IPS-18a (cell line): Measurements from ENCODE around the gene IP6K2.
"Not testable (repeated sequence)": the region's sequence is repeated elsewhere in the genome, so short reads cannot be mapped to it uniquely, and the experiment has no call there.

Experiments used
- H3K27ac ChIP-seq: one replicate; pipeline ENCODE4 v1.5.1; 2013; ENCODE audit warnings: low read length
- H3K27me3 ChIP-seq: one replicate; pipeline ENCODE4 v1.6.1; 2013; ENCODE audit warnings: mild to moderate bottlenecking, low read length; ENCODE audit not compliant: control insufficient read depth, insufficient read depth
- H3K36me3 ChIP-seq: one replicate; pipeline ENCODE4 v1.6.1; 2013; ENCODE audit warnings: low read depth, low read length; ENCODE audit not compliant: control insufficient read depth
- H3K4me1 ChIP-seq: one replicate; pipeline ENCODE4 v1.6.1; 2013; ENCODE audit warnings: low read depth, low read length; ENCODE audit not compliant: control insufficient read depth
- H3K4me3 ChIP-seq: one replicate; pipeline ENCODE4 v1.5.1; 2013; ENCODE audit warnings: low read length
- H3K9ac ChIP-seq: one replicate; pipeline ENCODE4 v1.6.1; 2013; ENCODE audit warnings: mild to moderate bottlenecking, low read length, moderate library complexity
- H3K9me3 ChIP-seq: one replicate; pipeline ENCODE4 v1.6.1; 2013; ENCODE audit warnings: low read depth, low read length; ENCODE audit not compliant: control insufficient read depth

Gene IP6K2

GRCh38 chr3:48741226-48741625 lies 24.2 kb upstream of the IP6K2 start:
- H3K27me3 ChIP-seq, H3K9ac ChIP-seq, H3K4me1 ChIP-seq, H3K4me3 ChIP-seq, H3K27ac ChIP-seq, H3K36me3 ChIP-seq, H3K9me3 ChIP-seq: not testable (repeated sequence)

DNA sequence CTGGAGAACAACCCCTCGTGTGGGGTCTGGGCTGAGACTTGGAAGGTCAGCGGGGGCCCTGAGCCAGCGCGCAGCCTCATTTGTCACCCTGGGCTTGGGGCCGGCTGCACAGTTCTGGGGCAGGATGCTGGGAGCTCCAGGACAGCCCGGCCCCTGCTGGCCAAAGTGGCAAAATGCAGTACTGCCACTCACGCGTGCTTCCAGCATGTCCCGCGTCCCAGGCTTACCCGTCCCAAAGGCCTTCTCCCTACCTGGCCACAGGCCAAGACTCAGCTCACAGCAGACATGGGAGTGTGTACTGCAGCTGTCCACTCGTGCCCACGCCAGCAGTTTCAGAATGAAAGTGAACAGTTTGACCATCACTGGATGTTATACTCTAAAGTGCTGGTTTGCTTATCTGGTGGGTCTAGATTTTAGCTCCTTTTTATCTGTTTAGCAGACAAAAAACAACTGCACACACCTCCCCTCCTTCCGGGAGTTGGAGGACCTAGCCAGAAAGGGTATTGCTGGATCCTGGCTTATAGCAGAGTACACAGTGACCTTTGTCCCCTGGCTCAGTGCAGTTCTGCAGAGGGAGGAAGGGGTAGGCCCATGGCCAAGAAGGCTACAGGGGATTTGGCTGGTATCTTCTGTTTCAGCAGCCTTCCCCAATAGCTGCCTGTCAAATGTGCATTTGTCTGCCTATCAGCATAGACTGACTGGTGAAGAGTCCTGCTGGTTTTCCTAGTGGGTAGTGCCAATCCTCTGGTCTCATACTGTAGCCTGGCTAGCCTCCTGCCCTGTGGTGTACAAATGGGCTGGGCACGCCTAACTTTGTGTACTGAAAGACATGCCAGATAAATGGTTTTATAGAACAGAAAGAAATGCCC lies 23.2 kb upstream of the IP6K2 start:
- Histone ChIP-seq H3K27ac (no peak overlapping the region), H3K27me3 (no peaks in the 10 kb centered on the region), H3K4me1 (no peaks in the 10 kb centered on the region), H3K9me3 (no peaks in the 10 kb centered on the region), H3K9ac (no peak overlapping the region), H3K4me3 (no peak overlapping the region), H3K36me3 (no peaks in the 10 kb centered on the region)

DNA sequence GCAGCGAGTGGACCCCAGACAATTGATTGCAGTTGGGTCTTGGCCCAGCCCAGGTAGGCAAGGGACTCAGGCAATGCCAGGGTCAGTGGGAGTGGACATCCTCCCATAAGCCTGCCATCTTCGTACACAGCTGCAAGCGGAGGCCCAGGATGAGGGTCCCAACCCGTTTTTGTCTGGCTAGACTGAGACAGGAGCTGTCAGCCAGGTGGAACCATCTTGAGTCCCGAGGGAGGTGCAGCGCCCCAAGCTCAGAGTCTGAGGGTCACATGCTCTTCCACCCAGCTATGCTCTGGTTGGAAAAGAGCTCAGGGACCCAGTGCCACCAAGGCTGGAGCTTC lies 22.6 kb upstream of the IP6K2 start:
- Histone ChIP-seq H3K27ac (no peak overlapping the region), H3K4me3 (no peak overlapping the region), H3K36me3 (no peaks in the 10 kb centered on the region), H3K9me3 (no peaks in the 10 kb centered on the region), H3K9ac (no peak overlapping the region), H3K4me1 (no peaks in the 10 kb centered on the region), H3K27me3 (no peaks in the 10 kb centered on the region)

- Histone ChIP-seq H3K36me3 (no peaks in the 10 kb centered on the region), H3K9me3 (no peaks in the 10 kb centered on the region), H3K27me3 (no peaks in the 10 kb centered on the region), H3K4me3 (no peak overlapping the region), H3K27ac (no peak overlapping the region), H3K4me1 (no peaks in the 10 kb centered on the region), H3K9ac (no peak overlapping the region)
These were observed 22.1 kb upstream of the IP6K2 start for GRCh38 chr3:48738926-48739616.

DNA sequence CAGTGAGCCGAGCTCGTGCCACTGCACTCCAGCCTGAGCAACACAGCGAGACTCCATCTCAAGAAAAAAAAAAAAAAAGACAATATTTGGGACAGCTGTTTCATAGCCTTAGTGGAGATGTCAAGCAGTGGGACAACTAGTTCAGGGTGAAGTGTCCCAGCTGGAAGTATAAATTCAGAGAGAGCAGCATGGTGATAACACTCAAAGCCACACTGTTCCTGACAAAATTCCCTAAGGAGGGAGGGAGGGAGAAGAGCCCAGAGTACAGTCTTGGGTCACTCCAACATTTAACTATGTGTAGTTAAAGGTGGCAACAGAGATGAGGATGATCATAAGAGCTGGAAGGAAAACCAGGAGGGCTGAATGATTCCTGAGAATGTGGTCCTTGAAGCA lies 21.1 kb upstream of the IP6K2 start:
- no peaks in the 10 kb centered on the region for H3K9me3 ChIP-seq
- H3K9ac ChIP-seq = no peak overlapping the region
- H3K27ac ChIP-seq = no peak overlapping the region
- no peaks in the 10 kb centered on the region for H3K36me3 ChIP-seq
- no peaks in the 10 kb centered on the region for H3K27me3 ChIP-seq
- no peak overlapping the region for H3K4me3 ChIP-seq
- no peaks in the 10 kb centered on the region for H3K4me1 ChIP-seq

DNA sequence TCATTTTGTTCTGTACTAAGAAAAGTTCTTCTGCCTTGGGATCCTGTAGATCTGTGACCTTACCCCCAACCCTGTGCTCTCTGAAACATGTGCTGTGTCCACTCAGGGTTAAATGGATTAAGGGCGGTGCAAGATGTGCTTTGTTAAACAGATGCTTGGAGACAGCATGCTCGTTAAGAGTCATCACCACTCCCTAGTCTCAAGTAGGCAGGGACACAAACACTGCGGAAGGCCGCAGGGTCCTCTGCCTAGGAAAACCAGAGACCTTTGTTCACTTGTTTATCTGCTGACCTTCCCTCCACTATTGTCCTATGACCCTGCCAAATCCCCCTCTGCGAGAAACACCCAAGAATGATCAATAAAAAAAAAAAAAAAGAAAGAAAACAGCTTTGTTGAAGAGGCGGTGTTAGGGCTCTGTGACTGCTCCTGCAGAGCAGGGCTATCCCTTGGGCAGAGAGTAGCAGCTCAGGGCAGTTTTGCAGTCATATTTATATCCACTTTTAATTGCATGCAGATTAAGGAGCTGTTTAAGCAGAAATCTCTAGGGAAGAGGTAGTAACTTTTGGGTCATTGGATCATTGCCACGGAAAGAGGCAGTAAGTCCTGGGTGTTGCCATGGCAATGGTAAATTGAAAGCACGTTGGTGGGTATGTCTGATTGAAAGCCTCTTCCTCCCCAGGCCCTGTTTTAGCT lies 18.2 kb upstream of the IP6K2 start:
- H3K4me3 ChIP-seq, H3K4me1 ChIP-seq, H3K27ac ChIP-seq, H3K9ac ChIP-seq, H3K9me3 ChIP-seq, H3K27me3 ChIP-seq, H3K36me3 ChIP-seq: not testable (repeated sequence)

DNA sequence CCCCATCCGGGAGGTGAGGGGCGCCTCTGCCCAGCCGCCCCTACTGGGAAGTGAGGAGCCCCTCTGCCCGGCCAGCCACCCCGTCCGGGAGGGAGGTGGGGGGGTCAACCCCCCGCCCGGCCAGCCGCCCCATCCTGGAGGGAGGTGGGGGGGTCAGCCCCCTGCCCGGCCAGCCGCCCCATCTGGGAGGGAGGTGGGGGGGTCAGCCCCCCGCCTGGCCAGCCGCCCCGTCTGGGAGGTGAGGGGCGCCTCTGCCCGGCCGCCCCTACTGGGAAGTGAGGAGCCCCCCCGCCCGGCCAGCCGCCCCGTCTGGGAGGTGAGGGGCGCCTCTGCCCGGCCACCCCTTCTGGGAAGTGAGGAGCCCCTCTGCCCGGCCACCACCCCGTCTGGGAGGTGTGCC lies 17.5 kb upstream of the IP6K2 start:
- H3K27me3 ChIP-seq, H3K27ac ChIP-seq, H3K4me1 ChIP-seq, H3K9me3 ChIP-seq, H3K4me3 ChIP-seq, H3K36me3 ChIP-seq, H3K9ac ChIP-seq: not testable (repeated sequence)

DNA sequence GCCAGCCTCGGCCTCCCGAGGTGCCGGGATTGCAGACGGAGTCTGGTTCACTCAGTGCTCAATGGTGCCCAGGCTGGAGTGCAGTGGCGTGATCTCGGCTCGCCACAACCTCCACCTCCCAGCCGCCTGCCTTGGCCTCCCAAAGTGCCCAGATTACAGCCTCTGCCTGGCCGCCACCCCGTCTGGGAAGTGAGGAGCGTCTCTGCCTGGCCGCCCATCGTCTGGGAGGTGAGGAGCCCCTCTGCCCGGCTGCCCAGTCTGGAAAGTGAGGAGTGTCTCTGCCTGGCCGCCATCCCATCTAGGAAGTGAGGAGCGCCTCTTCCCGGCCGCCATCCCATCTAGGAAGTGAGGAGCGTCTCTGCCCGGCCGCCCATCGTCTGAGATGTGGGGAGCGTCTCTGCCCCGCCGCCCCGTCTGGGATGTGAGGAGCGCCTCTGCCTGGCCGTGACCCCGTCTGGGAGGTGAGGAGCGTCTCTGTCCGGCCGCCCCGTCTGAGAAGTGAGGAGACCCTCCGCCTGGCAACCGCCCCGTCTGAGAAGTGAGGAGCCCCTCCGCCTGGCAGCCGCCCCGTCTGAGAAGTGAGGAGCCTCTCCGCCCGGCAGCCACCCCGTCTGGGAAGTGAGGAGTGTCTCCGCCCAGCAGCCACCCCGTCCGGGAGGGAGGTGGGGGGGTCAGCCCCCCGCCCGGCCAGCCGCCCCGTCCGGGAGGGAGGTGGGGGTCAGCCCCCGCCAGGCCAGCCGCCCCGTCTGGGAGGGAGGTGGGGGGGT lies 16.9 kb upstream of the IP6K2 start:
- not testable (repeated sequence) for H3K27me3 ChIP-seq, H3K4me3 ChIP-seq, H3K4me1 ChIP-seq, H3K27ac ChIP-seq, H3K9ac ChIP-seq, H3K9me3 ChIP-seq, H3K36me3 ChIP-seq

- H3K36me3 ChIP-seq = no peaks in the 10 kb centered on the region
- no peak overlapping the region for H3K9ac ChIP-seq
- H3K9me3 ChIP-seq = no peaks in the 10 kb centered on the region
- H3K4me1 ChIP-seq = no peaks in the 10 kb centered on the region
- no peak overlapping the region for H3K27ac ChIP-seq
- no peak overlapping the region for H3K4me3 ChIP-seq
- peaks cover 3% of the 10 kb centered on the region for H3K27me3 ChIP-seq
These were observed 10.5 kb upstream of the IP6K2 start for GRCh38 chr3:48727511-48727910.

DNA sequence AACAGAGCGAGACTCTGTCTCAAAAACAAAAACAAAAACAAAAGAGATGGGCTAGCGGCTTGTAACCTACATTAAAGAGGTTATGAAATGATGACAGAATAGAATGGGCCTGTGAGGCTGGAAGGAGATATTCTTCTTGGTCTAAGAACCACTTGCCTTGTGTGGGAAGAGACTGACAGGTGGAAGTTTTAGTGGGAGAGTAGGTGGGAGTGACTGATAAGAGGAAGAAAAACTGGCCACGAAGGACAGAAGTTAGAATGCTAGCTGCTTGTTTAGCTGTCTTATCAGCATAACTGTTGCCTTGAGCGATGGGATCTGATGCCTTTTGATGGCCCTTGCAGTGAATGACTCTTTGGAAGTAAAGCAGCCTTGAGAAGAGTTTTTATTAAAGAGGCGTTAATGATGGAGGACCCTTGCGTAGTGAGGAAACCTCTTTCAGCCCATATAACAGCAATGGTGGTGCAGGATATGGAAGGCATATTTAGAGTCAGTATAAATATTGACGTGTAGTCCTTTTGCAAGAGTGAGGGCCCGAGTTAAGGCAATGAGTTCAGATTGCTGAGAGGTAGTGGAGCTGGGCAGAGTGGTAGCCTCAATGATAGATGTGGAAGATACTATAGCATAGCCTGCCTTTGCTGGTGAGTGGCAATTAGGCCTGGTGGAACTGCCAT lies 8.3 kb upstream of the IP6K2 start:
- H3K27me3 ChIP-seq, H3K4me1 ChIP-seq, H3K9me3 ChIP-seq, H3K36me3 ChIP-seq, H3K27ac ChIP-seq, H3K9ac ChIP-seq, H3K4me3 ChIP-seq: not testable (repeated sequence)

DNA sequence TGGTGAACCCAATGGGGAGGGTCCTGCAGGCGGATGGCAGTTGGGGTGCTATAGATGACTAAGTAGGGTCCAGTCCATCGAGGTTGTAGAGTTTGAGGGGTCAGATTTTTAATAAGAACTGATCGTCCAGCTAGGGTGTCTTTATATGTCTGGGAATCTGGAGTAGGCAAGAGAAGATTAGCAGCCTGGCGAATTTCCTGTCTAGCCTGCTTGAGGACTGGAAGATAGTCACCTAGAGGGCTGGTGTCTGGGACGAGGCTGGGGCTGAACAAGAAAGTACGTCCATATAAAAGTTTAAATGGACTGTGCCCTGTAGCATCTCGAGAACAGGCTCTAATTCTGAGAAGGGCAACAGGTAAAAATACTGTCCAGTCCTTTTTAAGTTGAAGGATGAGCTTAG lies 6.7 kb upstream of the IP6K2 start:
- H3K27me3 ChIP-seq = peaks cover 3% of the 10 kb centered on the region
- H3K4me1 ChIP-seq = no peaks in the 10 kb centered on the region
- no peak overlapping the region for H3K4me3 ChIP-seq
- H3K27ac ChIP-seq = no peak overlapping the region
- no peak overlapping the region for H3K9ac ChIP-seq
- no peaks in the 10 kb centered on the region for H3K9me3 ChIP-seq
- no peaks in the 10 kb centered on the region for H3K36me3 ChIP-seq
